ENCODE results near the gene MSI2.

The MSI2 gene

DNA sequence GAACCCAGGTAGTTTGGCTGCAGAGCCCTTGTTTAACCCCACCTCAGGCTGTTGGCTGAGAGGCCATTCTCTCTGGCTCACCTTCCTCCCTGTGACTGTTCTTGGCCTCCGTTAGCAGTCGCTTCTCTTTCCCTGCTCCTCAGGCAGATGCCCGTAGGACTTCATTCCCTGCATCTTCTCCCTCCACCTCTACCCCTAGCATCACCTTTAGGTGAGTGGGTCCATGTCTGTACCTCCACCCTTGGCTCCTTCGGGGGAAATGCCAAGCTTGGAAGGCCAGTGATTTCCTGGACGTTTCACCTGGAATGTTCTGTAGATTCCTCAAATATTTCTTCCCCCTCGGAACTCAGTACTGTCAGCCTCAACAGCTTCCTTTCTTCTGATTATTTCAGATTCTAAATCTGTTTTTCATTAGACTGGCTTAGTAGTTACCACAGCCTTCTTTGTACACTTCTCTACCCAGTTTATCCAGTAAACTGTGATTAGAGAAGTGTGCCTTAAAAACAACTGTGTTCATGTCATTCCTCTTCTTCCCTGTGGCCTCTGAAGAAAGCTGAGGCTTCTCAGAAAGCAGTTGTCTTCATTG, 227.9 kb downstream of the MSI2 start:
- Histone ChIP-seq H4K20me1 (ENCODE audit: insufficient read depth, low read length) (no peaks in the 10 kb centered on the region), H3K9me3 (ENCODE audit: low read length) (no peaks in the 10 kb centered on the region), H3K36me3 (ENCODE audit: insufficient read depth, low read length) (peaks cover 23% of the 10 kb centered on the region; the same call in 1 of the 2 replicates), H3K27me3 (ENCODE audit: insufficient read depth, low read length) (no peaks in the 10 kb centered on the region), H3K4me3 (ENCODE audit: low read depth, low read length, poor library complexity, severe bottlenecking) (no peak overlapping the region), H2AFZ (ENCODE audit: low read length) (no peak overlapping the region), H3K4me1 (ENCODE audit: insufficient read depth, low read length, severe bottlenecking) (peaks cover 98% of the 10 kb centered on the region), H3K27ac (ENCODE audit: low read depth, low read length, poor library complexity, severe bottlenecking) (peak overlapping the region; percentile 95), H3K4me2 (ENCODE audit: low read length) (no peak overlapping the region), H3F3A (ENCODE audit: insufficient read depth, low read length) (no peaks in the 10 kb centered on the region), H3K9me2 (ENCODE audit: low read depth, low read length) (no peaks in the 10 kb centered on the region), H3K79me2 (ENCODE audit: insufficient read depth, low read length) (peaks cover 17% of the 10 kb centered on the region; the same call in 1 of the 2 replicates), H3K9ac (ENCODE audit: low read length) (peak overlapping the region; percentile 59; the same call in 1 of the 2 replicates)
- TF ChIP-seq, protein P1, sequence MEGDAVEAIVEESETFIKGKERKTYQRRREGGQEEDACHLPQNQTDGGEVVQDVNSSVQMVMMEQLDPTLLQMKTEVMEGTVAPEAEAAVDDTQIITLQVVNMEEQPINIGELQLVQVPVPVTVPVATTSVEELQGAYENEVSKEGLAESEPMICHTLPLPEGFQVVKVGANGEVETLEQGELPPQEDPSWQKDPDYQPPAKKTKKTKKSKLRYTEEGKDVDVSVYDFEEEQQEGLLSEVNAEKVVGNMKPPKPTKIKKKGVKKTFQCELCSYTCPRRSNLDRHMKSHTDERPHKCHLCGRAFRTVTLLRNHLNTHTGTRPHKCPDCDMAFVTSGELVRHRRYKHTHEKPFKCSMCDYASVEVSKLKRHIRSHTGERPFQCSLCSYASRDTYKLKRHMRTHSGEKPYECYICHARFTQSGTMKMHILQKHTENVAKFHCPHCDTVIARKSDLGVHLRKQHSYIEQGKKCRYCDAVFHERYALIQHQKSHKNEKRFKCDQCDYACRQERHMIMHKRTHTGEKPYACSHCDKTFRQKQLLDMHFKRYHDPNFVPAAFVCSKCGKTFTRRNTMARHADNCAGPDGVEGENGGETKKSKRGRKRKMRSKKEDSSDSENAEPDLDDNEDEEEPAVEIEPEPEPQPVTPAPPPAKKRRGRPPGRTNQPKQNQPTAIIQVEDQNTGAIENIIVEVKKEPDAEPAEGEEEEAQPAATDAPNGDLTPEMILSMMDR (IDR thresholded peaks at IDR 0.05; ENCODE audit: low read length), result no peak
- TF ChIP-seq EZH2 (IDR thresholded peaks at IDR 0.05; ENCODE audit: borderline replicate concordance, low read length), result no peak

DNA sequence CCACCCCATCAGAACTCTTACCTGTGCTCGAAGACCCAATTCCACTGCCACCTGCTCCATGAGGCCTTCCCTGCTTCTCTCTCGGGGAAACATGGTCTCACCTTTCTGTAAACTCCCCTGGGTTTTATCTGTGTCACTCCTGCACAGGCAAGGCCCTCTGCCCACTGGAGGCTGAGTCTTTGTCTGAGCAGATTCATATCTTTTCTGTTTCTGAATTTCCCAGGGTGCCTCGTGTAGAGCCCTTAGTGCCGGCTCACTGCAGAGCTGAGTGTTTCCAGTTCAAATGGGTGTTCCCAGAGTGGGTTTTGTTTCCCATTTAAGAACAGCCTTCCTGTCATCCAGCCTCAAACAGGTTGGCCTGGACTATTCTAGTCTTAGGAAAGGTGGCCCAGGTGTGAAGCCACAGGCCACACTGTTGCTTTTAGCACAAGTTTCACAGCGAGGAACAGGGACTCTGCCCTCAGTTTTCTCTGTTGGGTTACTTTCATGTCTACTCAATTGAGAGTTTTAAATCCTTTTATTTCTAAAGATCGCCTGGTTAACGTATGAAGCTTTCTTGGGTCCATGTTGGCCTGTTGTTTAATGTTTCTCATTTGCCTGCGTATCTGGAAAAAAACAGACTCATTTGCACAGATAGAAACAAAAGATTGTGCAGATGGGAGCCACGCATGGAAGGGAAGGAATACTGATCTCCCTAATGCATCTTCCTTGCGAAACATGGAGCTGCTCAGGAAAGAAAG, 228.7 kb downstream of the MSI2 start:
- peaks cover 14% of the 10 kb centered on the region; the same call in 1 of the 2 replicates for H3K79me2 ChIP-seq (ENCODE audit: insufficient read depth, low read length)
- H3K27ac ChIP-seq (ENCODE audit: low read depth, low read length, poor library complexity, severe bottlenecking), result peak overlapping the region; percentile 95
- H3K9ac ChIP-seq (ENCODE audit: low read length), result peak overlapping the region; percentile 59; the same call in 1 of the 2 replicates
- TF ChIP-seq EZH2 (IDR thresholded peaks at IDR 0.05; ENCODE audit: borderline replicate concordance, low read length), result no peak
- TF ChIP-seq, protein P1 (IDR thresholded peaks at IDR 0.05; ENCODE audit: low read length), result no peak
- no peaks in the 10 kb centered on the region for H3F3A ChIP-seq (ENCODE audit: insufficient read depth, low read length)
- no peaks in the 10 kb centered on the region for H3K27me3 ChIP-seq (ENCODE audit: insufficient read depth, low read length)
- no peaks in the 10 kb centered on the region for H4K20me1 ChIP-seq (ENCODE audit: insufficient read depth, low read length)
- H3K9me3 ChIP-seq (ENCODE audit: low read length), result no peaks in the 10 kb centered on the region
- peak overlapping the region; percentile 18 for H3K4me3 ChIP-seq (ENCODE audit: low read depth, low read length, poor library complexity, severe bottlenecking)
- peaks cover 20% of the 10 kb centered on the region; the same call in 1 of the 2 replicates for H3K36me3 ChIP-seq (ENCODE audit: insufficient read depth, low read length)
- H3K4me2 ChIP-seq (ENCODE audit: low read length), result peak overlapping the region; percentile 49
- peaks cover 98% of the 10 kb centered on the region for H3K4me1 ChIP-seq (ENCODE audit: insufficient read depth, low read length, severe bottlenecking)
- H3K9me2 ChIP-seq (ENCODE audit: low read depth, low read length), result no peaks in the 10 kb centered on the region
- no peak overlapping the region for H2AFZ ChIP-seq (ENCODE audit: low read length)

DNA sequence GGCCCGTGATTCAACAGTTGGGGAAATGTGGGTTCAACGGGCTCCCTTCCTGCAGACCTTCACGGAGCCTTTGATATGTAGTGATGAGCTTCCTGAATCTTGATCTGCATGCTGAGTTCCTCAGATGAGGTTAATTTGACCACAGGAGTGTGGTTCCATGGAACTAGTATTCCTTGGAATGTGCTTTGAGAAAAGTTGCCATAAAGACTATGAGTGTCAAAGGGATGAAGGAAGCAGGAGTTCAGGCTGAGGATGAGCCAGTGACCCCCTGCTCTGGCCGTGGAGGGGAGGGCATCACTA, 229.2 kb downstream of the MSI2 start:
- Histone ChIP-seq H3K9ac (ENCODE audit: low read length) (peak overlapping the region; percentile 59), H3K9me3 (ENCODE audit: low read length) (no peaks in the 10 kb centered on the region), H3K4me1 (ENCODE audit: insufficient read depth, low read length, severe bottlenecking) (peaks cover 98% of the 10 kb centered on the region), H4K20me1 (ENCODE audit: insufficient read depth, low read length) (no peaks in the 10 kb centered on the region), H3K4me3 (ENCODE audit: low read depth, low read length, poor library complexity, severe bottlenecking) (peak overlapping the region; percentile 18), H3K27me3 (ENCODE audit: insufficient read depth, low read length) (no peaks in the 10 kb centered on the region), H3K9me2 (ENCODE audit: low read depth, low read length) (no peaks in the 10 kb centered on the region), H2AFZ (ENCODE audit: low read length) (no peak overlapping the region), H3K36me3 (ENCODE audit: insufficient read depth, low read length) (peaks cover 20% of the 10 kb centered on the region; the same call in 1 of the 2 replicates), H3K4me2 (ENCODE audit: low read length) (peak overlapping the region; percentile 49), H3K79me2 (ENCODE audit: insufficient read depth, low read length) (peaks cover 14% of the 10 kb centered on the region; the same call in 1 of the 2 replicates), H3K27ac (ENCODE audit: low read depth, low read length, poor library complexity, severe bottlenecking) (peak overlapping the region; percentile 95), H3F3A (ENCODE audit: insufficient read depth, low read length) (no peaks in the 10 kb centered on the region)
- TF ChIP-seq, protein P1 (IDR thresholded peaks at IDR 0.05; ENCODE audit: low read length), result no peak
- TF ChIP-seq EZH2 (IDR thresholded peaks at IDR 0.05; ENCODE audit: borderline replicate concordance, low read length), result no peak
